GM19397 (cell line): Measurements from ENCODE around the gene GSTT2.

ENCODE experiments used
- ATAC-seq: cut with Tn5 transposase; IDR thresholded peaks from one replicate; pipeline ENCODE4 v1.9.1; 2021; ENCODE audit warnings: mild to moderate bottlenecking, moderate library complexity; ENCODE audit not compliant: unreplicated experiment

The GSTT2 gene

DNA sequence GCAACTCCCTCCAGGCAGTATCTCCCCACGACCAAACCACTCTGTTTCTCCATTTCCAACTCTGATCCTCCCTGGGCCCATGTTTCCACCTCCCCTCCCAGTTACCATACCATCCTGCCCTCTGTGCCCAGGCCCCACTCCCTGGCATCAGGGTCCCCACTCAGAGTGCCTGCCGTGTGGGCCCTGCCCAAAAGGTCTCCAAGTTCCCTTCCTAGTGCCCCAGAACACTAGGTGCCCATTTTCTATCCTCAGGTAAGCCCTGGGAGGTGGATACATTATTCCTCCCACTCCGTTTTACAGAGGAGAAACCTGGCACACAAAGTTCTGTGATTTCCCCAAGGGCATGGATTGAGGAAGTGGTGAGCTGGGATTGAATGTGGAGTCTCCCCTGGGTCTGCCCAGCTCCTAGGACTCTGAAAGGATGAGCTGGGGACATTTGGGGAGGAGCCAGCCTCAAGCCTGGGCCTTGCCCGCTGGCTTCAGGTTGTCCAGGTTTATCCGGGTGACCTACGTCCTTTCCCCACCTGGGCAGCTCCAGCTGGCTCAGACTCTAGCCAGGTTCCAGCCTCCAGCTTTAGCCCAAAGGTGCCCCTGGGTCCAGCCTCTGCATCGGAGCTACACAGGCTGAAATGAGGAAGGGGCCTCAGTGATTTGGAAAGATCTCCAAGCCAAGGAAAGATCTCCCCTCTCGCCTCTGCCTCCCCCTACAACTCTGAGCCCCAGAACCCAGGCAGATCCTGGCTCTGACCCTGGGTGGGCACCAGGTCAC is 27.5 kb downstream of the GSTT2 start:
- no peak for ATAC-seq

DNA sequence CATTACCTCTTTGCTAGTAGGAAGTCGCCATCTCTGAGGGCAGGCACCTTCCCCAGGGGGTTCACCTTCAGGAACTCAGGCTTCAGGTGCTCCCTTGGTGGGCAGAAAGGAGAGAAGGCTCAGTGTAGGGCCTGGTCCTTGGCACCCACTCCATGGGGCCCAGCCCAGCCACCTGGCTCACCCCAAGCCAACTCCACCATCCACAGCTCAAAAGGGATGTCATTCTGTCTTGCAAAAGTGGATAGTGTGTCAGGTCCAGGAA is 28.0 kb downstream of the GSTT2 start:
- no peak for ATAC-seq

DNA sequence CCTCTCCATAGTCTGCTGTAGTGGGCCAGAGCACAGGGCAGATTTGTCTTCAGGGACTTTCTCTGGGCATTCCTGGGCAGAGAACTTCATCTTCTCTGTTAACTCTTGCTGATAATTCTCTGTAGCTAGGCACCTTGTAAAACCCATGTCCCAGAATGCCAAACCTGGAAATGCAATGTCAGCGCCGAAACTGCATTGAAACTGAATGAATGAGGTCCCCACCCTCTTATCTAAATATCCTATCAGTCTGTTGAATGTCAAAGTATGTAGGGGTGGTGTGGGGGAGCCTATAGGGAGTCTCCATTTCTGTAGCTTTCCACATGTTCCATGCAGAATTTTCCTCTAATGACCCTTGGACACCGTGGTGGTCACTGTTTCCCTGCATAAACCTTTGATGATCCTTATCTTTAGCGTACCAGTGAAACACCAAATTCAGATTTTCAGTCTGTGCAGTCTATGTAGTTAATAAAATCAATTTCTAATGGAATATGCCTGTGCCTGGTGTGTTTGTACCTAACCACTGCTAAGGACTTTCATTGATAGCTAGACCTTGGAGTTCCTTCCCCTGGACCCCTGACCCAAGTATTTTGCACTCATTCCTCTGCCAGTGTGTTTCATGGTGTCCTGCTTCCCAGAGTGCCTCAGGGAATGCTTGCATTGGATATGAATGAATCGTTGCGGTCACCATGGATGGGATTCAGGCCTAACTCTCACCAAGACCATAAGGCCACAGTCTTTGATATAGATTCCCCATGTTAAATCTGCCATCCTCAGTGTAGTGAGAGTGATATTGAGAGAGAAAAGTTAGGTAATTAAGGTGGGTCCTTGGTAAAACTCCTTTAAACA is 28.7 kb downstream of the GSTT2 start:
- no peak for ATAC-seq

DNA sequence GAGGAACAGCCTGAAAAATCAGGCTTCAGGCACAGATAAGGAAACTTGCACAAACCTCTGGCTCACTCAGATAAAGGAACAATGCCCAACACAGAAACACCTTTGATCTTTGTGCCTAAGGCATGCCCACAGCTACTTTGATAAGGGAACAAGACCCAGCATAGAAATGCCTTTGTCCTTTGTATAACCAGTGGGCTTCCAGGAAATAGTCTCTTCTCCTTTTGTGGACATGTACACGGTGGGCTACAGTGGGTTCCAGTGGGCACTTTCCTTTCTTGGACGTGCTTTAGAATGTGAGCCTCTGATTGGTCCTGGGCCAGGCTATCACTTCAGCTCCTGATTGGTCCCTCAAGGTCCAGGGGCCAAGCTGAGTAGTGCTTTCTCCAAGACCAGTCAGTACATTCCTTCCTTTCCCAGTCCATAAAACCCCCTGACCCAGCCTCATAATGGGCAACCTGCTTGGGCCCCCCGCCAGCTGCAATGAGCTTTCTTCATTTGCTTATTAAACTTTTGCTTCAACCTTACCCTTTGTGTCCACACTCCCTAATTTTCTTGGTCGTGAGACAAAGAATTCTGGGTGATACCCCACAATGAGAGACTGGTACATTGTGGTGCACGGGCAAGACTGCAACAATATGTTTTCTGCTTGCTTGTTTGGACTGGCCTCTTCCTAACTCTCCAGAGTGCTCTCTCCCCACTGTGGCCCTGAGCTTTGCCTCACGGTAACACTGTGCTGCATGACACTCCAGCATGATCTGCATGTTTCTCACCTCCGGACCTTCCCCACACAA is 29.5 kb downstream of the GSTT2 start:
- ATAC-seq, result no peak

DNA sequence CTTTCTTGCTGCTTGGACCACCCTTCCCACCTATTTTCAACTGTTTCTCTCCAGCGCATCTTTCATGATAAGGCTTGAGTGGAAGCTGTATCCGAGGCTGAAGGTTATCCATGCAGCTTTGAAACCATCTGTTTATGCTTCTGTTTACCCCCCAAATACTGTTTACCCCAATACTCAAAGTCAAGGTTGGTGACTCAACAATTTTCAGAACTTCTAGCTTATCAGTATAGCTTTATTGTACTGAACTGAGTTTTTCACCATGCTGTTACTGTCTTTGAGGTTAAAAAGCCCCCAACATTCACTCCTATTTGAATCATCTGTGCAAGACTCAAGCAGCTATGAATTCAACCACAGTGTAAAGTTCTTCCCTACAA is 30.1 kb downstream of the GSTT2 start:
- ATAC-seq, result no peak

DNA sequence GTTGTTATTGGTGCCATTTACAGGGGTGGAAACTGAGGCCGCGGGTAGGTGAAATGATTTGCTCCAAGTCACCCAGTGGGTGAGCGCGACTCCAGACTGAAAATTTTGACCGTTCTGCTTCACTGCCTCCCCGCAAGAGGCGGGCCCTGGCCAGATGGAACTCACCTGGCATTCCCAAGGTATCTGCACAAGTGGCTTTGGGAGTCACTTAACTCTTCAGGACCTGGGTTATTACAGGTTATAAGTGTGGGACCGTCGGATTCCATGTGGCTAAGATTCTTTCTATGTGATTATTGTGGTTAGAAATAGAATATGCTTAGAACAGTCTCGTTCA is 31.8 kb downstream of the GSTT2 start:
- no peak for ATAC-seq

DNA sequence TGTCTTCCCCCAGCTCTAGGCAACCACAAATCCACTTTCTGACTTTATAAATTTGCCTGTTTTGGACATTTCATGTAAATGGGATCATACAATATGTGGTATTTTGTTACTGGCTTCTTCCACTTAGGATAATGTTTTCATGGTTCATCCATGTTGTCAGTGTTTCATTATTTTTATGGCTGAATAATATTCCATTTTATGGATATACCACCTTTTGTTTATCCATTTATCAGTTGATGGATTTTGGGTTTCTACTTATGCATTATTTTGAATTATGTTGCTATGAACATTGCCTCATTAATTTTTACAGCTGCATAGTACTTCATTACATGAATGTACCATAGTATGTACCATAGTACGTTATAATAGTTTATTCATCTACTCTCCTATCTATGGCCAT is 36.2 kb downstream of the GSTT2 start:
- ATAC-seq, result no peak

DNA sequence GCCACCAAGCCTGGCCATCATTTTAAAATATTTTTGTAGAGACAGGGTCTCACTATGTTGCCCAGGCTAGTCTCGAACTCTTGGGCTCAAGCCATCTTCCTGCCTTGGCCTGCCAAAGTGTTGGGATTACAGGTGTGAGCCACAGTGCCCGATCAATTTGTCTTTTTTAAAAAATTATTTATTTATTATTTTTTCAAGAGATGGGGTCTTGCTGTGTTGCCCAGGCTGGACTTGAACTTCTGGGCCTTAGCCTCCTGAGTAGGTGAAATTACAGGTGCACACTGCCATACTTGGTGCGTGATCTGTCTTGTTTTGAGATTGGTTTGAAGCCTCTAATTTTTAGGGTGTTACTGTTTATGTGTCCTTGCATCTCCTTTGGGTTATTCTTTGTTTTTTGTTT is 41.4 kb downstream of the GSTT2 start:
- ATAC-seq, result no peak

DNA sequence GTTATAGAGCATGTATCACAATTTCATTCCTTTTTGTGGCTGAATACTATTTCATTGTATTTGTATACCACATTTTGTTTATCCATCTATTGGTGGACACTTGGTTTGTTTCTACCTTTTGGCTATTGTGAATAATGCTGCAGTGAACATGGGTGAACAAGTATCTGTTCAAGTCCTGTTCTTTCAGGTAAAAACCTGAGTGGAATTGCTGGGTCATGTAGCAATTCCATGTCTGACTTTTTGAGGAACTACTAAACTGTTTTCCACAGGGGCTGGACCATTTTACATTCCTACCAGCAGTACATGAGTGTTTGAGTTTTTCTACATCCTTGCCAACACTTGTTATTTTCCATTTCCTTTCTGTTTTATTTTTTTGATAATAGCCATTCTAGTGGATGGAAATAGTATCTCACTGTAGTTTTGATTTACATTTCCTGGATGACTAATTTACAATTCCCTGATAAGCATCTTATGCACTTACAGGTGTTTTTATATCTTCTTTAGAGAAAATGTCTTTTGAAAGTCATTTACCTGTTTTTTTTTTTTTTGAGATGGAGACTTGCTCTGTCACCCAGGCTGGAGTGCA is 43.4 kb downstream of the GSTT2 start:
- no peak for ATAC-seq

DNA sequence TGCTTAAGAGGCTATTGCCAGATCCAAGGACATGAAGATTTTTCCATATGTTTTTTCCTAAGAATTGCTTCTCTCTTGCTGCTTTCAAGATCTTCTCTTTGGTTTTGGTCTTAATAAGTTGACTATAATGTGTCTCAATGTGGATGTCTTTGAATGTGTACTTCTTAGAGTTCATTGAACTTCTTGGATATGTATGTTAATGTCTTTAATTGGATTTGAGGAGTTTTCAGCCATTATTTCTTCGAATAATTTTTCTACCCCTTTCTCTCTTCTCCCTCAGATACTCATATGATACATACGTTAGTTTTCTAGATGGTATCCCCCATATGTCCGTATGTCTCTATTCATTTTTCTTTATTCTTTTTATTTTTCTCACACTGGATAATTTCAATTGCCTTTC is 44.4 kb downstream of the GSTT2 start:
- ATAC-seq, result no peak

DNA sequence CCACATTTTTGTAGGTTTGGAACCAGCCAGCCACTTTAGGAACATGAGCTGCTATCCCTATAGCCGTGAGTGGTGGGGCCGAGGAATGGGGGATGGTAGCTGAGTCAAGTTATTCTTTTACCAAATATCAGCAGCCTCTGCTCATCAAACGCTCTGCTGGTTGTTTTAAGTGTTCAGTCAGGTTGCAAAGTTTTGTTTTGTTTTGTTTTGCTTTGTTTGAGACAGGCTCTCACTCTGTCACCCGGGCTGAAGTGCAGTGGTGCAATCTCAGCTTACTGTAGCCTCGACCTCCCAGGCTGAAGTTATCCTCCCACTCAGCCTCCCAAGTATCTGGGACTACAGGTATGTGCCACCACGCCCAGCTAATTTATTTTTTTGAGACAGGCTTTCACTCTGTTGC is 45.5 kb downstream of the GSTT2 start:
- ATAC-seq, result no peak

DNA sequence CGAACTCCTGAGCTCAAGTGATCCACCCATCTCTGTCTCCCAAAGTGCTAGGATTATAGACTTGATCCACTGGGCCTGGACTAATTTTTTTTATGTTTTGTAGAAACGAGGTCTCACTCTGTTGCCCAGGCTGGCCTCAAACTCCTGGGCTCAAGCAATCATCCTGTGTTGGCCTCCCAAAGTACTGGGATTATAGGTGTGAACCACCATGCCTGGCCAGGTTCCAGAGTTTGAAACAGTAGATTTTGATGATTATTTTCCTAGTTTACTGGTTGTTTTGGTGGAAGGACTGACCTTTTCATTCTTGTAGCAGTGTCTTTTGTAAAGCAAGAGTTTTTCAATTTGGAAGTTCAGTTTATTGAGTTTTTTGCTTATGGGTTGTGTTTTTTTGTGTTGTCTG is 46.1 kb downstream of the GSTT2 start:
- ATAC-seq, result no peak

DNA sequence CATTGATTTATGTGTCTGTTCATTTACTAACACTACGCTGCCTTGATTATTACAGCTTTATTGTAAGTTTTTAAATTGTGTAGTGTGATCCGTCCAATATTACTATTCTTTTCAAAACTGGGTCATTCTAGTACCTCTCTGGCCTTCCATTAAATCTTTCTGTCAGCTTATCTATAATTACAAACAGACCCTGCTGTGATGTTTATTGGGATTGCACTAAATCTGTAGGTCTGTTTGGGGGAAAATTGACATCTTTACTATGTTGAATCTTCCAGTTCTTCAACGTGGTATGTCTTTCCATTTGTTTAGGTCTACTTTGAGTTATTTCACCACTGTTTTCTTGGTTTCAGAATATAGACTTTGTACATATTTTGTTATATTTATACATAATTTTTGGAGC is 46.8 kb downstream of the GSTT2 start:
- ATAC-seq, result no peak

DNA sequence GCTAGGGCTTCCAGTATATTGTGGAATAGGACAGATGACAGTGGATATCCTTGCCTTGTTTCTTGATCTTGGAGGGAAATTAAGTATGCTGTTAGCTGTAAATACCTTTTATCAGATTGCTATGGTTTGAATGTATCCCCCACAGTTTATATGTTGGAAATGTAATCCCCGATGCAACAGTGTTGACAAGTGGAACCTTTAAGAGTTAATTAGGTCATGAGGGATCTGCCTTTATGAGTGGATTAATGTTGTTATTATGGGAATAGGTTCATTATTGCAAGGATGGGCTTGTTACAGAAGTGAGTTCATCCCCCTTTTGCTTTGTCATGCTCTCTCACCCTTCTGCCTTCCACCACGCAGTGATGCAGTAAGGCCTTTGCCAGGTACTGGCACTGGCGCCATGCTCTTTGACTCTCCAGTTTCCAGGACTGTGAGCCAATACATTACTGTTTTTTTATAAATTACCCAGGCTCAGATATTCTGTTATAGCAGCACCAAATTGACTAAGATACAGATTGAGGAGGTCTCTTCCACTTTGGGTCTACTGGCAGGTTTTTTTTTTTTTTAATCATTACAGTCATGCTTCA is 47.5 kb downstream of the GSTT2 start:
- ATAC-seq, result no peak

DNA sequence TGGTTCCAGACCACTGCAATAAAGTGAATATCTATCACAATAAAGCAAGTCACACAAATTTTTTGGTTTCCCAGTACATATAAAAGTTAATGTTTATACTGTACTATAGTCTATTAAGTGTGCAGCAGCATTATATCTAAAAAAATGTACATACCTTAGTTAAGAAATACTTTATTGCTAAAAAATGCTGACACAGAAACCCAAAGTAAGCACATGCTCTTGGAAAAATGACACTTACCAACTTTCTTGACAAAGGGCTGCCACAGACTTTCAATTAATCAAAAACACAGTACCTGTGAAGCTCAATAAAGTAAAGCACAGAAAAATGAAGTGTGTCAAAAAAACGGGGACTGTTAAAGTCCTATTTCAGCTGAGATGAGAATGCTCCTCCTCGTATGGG is 48.1 kb downstream of the GSTT2 start:
- ATAC-seq, result no peak

DNA sequence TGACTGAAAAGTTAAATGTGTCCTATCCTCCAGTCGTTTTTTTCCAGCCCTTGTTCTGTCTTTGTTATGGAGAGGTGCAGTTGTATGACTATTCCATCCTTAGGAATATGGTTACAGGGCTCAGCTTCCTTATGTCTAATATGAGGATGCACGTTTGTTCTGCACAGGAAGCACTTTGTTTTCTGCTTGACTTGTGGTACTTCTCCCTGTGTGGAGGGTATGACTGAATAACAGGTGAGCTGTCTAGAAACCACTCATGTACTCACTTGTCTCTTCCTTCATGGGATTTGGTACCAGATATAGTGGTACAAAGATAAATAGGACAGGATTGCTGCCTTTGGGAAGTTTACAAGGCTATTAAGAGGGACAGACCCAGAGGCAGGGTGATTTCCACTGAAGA is 48.6 kb downstream of the GSTT2 start:
- ATAC-seq, result no peak

DNA sequence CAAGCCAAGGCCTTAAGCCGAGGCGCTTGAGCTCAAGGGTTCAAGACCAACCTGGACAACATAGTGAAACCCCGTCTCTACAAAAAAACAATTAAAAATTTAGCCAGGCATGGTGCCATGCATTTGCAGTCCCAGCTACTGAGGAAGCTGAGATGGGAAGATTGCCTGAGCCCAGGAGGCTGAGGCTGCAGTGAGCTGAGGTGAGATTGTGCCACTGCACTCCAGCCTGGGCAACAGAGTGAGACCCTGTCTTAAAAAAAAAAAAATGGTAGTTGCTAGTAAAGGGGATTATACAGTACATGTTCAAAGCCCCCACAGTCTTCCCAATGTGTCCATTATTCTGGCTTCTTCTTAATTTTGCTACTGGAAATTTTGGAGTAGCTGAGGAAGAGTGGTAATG is 49.4 kb downstream of the GSTT2 start:
- ATAC-seq, result no peak

DNA sequence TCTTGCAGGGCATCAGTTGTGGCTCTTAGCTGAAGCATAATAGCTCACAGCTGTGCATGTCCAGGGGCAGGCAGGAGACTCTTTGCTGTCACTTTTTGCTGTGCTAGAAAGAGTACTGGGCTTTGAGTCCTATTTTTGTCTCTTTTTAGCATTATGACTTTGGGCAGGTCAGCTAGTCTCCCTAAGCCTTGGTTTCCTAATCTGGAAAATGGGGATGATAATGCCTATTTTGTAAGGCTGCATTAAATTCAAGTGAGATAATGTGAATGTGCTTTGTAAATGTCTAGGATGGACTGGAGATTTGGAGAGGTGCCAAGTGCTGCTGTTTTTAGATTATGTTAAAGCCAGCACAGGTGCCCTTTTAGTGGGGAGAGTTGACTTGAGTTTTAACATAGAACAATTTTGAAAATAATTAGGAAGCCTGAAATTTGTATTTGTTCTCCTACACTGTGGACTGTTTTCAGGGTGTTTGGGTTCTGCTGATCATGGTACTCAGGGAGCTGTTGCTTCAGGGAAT is 50.3 kb downstream of the GSTT2 start:
- ATAC-seq, result no peak
